Measurements from ENCODE around the gene TEX10. TPM values are rescaled to one million over a fixed set of nuclear protein-coding genes. Genes with fewer than 3 reads are reported as not detected.

The TEX10 gene
- polyA plus RNA-seq, 1 donor (not counting 4 experiments of a cell fraction or from before 2014, with no cell fraction given), result 50.7 TPM

DNA sequence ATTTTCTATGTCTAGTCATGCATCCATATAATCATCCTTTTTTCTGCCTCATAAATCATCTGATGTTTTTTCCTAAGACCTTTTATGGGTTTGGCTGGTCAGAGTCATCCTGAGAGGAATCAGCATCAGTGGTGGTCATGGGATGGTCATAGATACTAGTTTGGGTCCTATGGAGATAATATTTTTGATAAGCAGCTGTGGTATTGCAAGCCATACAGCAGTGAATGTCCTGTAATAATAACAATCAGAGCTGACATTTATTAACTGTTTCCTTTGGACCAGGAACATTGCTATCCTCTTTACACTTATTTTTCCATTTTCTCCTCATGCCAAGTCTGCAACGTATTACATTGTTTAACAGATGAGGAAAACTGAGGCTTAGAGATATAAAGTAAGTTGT, 83.1 kb downstream of the TEX10 start:
- Histone ChIP-seq H3K4me2 (ENCODE audit: control insufficient read depth, extremely low read depth, insufficient read depth, low read depth, low read length) (no peak overlapping the region), H3K9ac (ENCODE audit: control insufficient read depth, extremely low read depth, insufficient read depth, low read length) (no peak overlapping the region), H3K79me2 (ENCODE audit: control insufficient read depth, insufficient read depth, low read length) (no peaks in the 10 kb centered on the region), H3K27ac (ENCODE audit: control insufficient read depth, insufficient read depth, low read length) (no peak overlapping the region), H4K20me1 (ENCODE audit: control insufficient read depth, extremely low read depth, insufficient read depth, low read length) (no peaks in the 10 kb centered on the region), H3K4me3 (ENCODE audit: control insufficient read depth in 2 of 3, extremely low read depth in 1 of 3, insufficient read depth in 2 of 3, low read depth in 1 of 3, low read length in 3 of 3) (no peak overlapping the region), H3K9me3 (ENCODE audit: control insufficient read depth, low read depth, low read length) (no peaks in the 10 kb centered on the region), H3K36me3 (ENCODE audit: control insufficient read depth in 2 of 2, extremely low read depth in 1 of 2, insufficient read depth in 2 of 2, low read length in 2 of 2) (peaks cover 5 to 6% of the 10 kb centered on the region in 2 experiments), H3K27me3 (ENCODE audit: control insufficient read depth, extremely low read depth, insufficient read depth, low read length) (no peaks in the 10 kb centered on the region), H3K4me1 (ENCODE audit: control insufficient read depth, extremely low read depth, insufficient read depth, low read length) (no peaks in the 10 kb centered on the region), H3K9me1 (ENCODE audit: control insufficient read depth, extremely low read depth, insufficient read depth, low read length) (no peaks in the 10 kb centered on the region), H2AFZ (ENCODE audit: control insufficient read depth, low read length) (no peak overlapping the region)
- TF ChIP-seq EZH2 (IDR thresholded peaks at IDR 0.05; ENCODE audit: low read length), result no peak
- TF ChIP-seq, protein P1, sequence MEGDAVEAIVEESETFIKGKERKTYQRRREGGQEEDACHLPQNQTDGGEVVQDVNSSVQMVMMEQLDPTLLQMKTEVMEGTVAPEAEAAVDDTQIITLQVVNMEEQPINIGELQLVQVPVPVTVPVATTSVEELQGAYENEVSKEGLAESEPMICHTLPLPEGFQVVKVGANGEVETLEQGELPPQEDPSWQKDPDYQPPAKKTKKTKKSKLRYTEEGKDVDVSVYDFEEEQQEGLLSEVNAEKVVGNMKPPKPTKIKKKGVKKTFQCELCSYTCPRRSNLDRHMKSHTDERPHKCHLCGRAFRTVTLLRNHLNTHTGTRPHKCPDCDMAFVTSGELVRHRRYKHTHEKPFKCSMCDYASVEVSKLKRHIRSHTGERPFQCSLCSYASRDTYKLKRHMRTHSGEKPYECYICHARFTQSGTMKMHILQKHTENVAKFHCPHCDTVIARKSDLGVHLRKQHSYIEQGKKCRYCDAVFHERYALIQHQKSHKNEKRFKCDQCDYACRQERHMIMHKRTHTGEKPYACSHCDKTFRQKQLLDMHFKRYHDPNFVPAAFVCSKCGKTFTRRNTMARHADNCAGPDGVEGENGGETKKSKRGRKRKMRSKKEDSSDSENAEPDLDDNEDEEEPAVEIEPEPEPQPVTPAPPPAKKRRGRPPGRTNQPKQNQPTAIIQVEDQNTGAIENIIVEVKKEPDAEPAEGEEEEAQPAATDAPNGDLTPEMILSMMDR (optimal IDR thresholded peaks at IDR 0.05 in 1 of 3, IDR thresholded peaks at IDR 0.05 in 1 of 3, conservative IDR thresholded peaks at IDR 0.05 in 1 of 3; ENCODE audit: extremely low read depth in 1 of 3, insufficient read depth in 2 of 3, low read length in 3 of 3), result no peak
- DNase-seq (ENCODE audit: low read depth, low spot score), result no peak
- dilution Hi-C loops (cut with MboI; ENCODE audit: extremely low pct_ligation_motif_present, low sequenced_read_pairs), result no loop called here
- FAIRE-seq, result no peak

DNA sequence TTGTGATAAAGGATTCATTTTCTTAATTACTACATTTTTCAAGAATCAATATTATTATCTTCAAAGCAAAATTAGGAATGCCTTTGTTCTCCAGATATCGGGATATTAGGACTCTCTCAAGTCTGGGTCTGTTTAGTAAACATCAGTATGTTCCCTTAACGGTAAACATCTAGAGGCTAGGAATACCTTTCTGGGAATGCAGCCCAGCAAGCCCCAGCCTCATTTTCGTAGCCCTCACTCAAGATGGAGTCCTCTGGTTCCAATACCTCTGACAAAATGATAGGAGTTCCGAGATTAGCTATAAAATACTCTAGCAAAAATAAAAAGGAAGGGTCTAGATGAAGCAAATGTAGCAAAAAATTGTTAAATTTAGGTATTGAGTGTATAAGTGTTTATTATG, 84.5 kb downstream of the TEX10 start:
- H4K20me1 ChIP-seq (ENCODE audit: control insufficient read depth, extremely low read depth, insufficient read depth, low read length), result no peaks in the 10 kb centered on the region
- no peak overlapping the region for H3K4me2 ChIP-seq (ENCODE audit: control insufficient read depth, extremely low read depth, insufficient read depth, low read depth, low read length)
- no peak overlapping the region for H2AFZ ChIP-seq (ENCODE audit: control insufficient read depth, low read length)
- H3K9ac ChIP-seq (ENCODE audit: control insufficient read depth, extremely low read depth, insufficient read depth, low read length), result no peak overlapping the region
- dilution Hi-C loops (cut with MboI; ENCODE audit: extremely low pct_ligation_motif_present, low sequenced_read_pairs), result no loop called here
- no peaks in the 10 kb centered on the region for H3K9me1 ChIP-seq (ENCODE audit: control insufficient read depth, extremely low read depth, insufficient read depth, low read length)
- no peaks in the 10 kb centered on the region for H3K79me2 ChIP-seq (ENCODE audit: control insufficient read depth, insufficient read depth, low read length)
- TF ChIP-seq EZH2 (IDR thresholded peaks at IDR 0.05; ENCODE audit: low read length), result no peak
- TF ChIP-seq, protein P1 (optimal IDR thresholded peaks at IDR 0.05 in 1 of 3, IDR thresholded peaks at IDR 0.05 in 1 of 3, conservative IDR thresholded peaks at IDR 0.05 in 1 of 3; ENCODE audit: extremely low read depth in 1 of 3, insufficient read depth in 2 of 3, low read length in 3 of 3), result no peak
- H3K4me3 ChIP-seq (ENCODE audit: control insufficient read depth in 2 of 3, extremely low read depth in 1 of 3, insufficient read depth in 2 of 3, low read depth in 1 of 3, low read length in 3 of 3), result no peak overlapping the region
- H3K36me3 ChIP-seq (ENCODE audit: control insufficient read depth in 2 of 2, extremely low read depth in 1 of 2, insufficient read depth in 2 of 2, low read length in 2 of 2), result peaks cover 3 to 6% of the 10 kb centered on the region in 2 experiments
- no peak for DNase-seq (ENCODE audit: low read depth, low spot score)
- H3K27ac ChIP-seq (ENCODE audit: control insufficient read depth, insufficient read depth, low read length), result no peak overlapping the region
- no peaks in the 10 kb centered on the region for H3K27me3 ChIP-seq (ENCODE audit: control insufficient read depth, extremely low read depth, insufficient read depth, low read length)
- no peak for FAIRE-seq
- no peaks in the 10 kb centered on the region for H3K9me3 ChIP-seq (ENCODE audit: control insufficient read depth, low read depth, low read length)
- H3K4me1 ChIP-seq (ENCODE audit: control insufficient read depth, extremely low read depth, insufficient read depth, low read length), result no peaks in the 10 kb centered on the region

Measured in keratinocyte (primary cell).